Thyroid gland (tissue), 4 donors: ENCODE results near the gene PLXND1.

Experiments
- POLR2A ChIP-seq, 2 donors: fragments of 450-650 bp; IDR thresholded peaks; one replicate each; pipeline ENCODE4 v1.6.1; 2017; ENCODE audit warnings: antibody characterized with exemption in 2 of 2, mild to moderate bottlenecking in 2 of 2, moderate library complexity in 1 of 2
- TF ChIP-seq, protein P1 (sequence below), 6 experiments: fragments of 200-600 bp in 3 of 6; fragments of 450-650 bp in 3 of 6; sonication (generic) in 3 of 6; IDR thresholded peaks; one replicate each; pipeline ENCODE4 v1.5.1; 2016 to 2019; ENCODE audit warnings: antibody characterized with exemption in 6 of 6, mild to moderate bottlenecking in 2 of 6, inconsistent platforms in 1 of 6, moderate library complexity in 1 of 6

DNA sequence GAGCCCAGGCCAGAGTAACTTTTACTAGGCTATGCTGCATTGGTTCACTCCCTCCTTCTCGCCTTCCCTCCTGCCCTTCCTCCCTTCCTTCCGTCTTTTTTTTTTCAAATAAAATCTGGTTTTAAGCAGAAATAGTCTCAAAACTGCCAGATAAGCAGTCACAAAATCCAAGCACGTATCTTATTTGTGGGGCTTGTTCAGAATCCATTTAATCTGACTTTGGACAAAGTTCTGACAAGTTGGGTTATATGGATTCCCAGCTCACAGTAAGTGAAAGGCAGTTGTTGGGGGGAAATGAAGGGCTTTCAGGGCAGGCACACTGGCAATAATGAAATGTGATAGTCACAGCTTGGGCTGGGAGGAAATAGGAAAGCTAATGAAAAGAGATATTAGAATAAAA, 32.0 kb upstream of the PLXND1 start:
- TF ChIP-seq, protein P1, sequence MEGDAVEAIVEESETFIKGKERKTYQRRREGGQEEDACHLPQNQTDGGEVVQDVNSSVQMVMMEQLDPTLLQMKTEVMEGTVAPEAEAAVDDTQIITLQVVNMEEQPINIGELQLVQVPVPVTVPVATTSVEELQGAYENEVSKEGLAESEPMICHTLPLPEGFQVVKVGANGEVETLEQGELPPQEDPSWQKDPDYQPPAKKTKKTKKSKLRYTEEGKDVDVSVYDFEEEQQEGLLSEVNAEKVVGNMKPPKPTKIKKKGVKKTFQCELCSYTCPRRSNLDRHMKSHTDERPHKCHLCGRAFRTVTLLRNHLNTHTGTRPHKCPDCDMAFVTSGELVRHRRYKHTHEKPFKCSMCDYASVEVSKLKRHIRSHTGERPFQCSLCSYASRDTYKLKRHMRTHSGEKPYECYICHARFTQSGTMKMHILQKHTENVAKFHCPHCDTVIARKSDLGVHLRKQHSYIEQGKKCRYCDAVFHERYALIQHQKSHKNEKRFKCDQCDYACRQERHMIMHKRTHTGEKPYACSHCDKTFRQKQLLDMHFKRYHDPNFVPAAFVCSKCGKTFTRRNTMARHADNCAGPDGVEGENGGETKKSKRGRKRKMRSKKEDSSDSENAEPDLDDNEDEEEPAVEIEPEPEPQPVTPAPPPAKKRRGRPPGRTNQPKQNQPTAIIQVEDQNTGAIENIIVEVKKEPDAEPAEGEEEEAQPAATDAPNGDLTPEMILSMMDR (IDR thresholded peaks at IDR 0.05), result no peak
- TF ChIP-seq POLR2A (IDR thresholded peaks at IDR 0.05), result no peak
